Measurements from ENCODE around the gene TBC1D2B. TPM values are rescaled to one million over a fixed set of nuclear protein-coding genes. Genes with fewer than 3 reads are reported as not detected.
A peak's percentile ranks its signal among the peaks of the same experiment; 100 is the strongest.

TBC1D2B gene
- total and polyA plus RNA-seq, 5 donors from 2014 or later, result 12.2 to 117 (median 17.6) TPM

DNA sequence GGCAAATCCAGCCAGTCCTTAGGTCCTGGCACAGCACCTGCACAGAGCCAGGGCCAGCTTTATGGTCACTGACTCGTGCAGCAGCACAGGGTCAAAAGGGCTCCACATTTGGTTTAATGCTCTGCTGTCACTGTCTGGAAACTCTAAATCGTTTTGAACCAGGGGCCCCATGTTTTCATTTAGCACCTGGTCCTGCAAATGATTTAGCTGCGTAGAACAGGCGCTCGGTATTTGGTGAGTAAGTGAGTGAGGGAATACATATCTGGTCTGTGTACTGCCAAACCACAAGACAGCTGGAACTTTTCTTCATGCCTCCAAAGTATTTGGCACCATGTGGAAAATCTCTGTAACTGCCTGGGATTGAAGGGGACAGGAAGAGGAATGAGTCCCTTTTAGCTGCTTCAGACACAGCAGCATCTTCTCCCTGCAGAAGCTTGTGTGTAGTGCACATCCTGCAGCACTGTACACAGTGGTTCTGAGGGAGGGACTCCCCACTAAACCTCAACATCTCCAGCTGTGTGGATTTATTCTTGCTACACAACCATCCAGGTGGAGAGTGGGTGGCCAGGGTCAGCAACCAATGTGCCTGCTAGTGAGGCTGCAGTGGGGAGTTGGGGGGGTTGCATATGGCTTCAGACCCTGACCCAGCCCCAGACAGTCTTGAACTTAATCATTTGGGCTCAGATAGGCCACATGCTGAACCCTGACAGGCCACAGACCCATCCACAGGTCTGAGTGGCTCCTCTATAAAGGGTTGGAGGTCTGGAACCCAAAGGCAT, 15.9 kb upstream of the TBC1D2B start:
- DNase-seq (no peak), ATAC-seq (ENCODE audit: low read depth in 2 of 2) (no peak)
- Histone ChIP-seq H3K36me3 (ENCODE audit: control insufficient read depth, insufficient read depth, low read length) (no peaks in the 10 kb centered on the region), H3K4me3 (ENCODE audit: low read depth, low read length) (no peak overlapping the region), H3K27ac (ENCODE audit: insufficient read depth, low read length, poor library complexity, severe bottlenecking) (no peak overlapping the region), H3K27me3 (ENCODE audit: control insufficient read depth, insufficient read depth, low read length) (no peaks in the 10 kb centered on the region), H3K4me1 (ENCODE audit: control insufficient read depth, insufficient read depth, low read length, poor library complexity, severe bottlenecking) (no peaks in the 10 kb centered on the region), H3K9me3 (ENCODE audit: control insufficient read depth in 2 of 2, low read length in 2 of 2) (no peaks in the 10 kb centered on the region)
- no peaks in the 10 kb centered on the region for H3K36me3 Mint-ChIP-seq
- H3K27ac Mint-ChIP-seq, result no peak overlapping the region
- no peaks in the 10 kb centered on the region for H3K27me3 Mint-ChIP-seq
- H3K9me3 Mint-ChIP-seq, result no peaks in the 10 kb centered on the region
- peaks cover 0 to 13% (median 0%) of the 10 kb centered on the region in 4 donors for H3K4me1 Mint-ChIP-seq
- no peak overlapping the region for H3K4me3 Mint-ChIP-seq

- DNase-seq (no peak), ATAC-seq (ENCODE audit: low read depth in 2 of 2) (no peak)
- Histone ChIP-seq H3K9me3 (ENCODE audit: control insufficient read depth in 2 of 2, low read length in 2 of 2) (no peaks in the 10 kb centered on the region), H3K4me1 (ENCODE audit: control insufficient read depth, insufficient read depth, low read length, poor library complexity, severe bottlenecking) (no peaks in the 10 kb centered on the region), H3K27me3 (ENCODE audit: control insufficient read depth, insufficient read depth, low read length) (no peaks in the 10 kb centered on the region), H3K4me3 (ENCODE audit: low read depth, low read length) (no peak within 1 kb of the TSS), H3K27ac (ENCODE audit: insufficient read depth, low read length, poor library complexity, severe bottlenecking) (no peak within 1 kb of the TSS), H3K36me3 (ENCODE audit: control insufficient read depth, insufficient read depth, low read length) (no peaks in the 10 kb centered on the region)
- Mint-ChIP-seq H3K36me3 (no peaks in the 10 kb centered on the region), H3K4me3 (no peak within 1 kb of the TSS), H3K27me3 (no peaks in the 10 kb centered on the region), H3K27ac (peak within 1 kb of the TSS in 1 of 3 donors; percentile 52), H3K4me1 (peaks cover 0 to 13% (median 0%) of the 10 kb centered on the region in 4 donors), H3K9me3 (no peaks in the 10 kb centered on the region)
These were observed 14.9 kb upstream of the TBC1D2B start, which contains the start of gene SH2D7 for GRCh38 chr15:78092261-78093041. SH2D7 (plus strand) TSS chr15:78092561; CDS start chr15:78092585, 24 bp downstream.

DNA sequence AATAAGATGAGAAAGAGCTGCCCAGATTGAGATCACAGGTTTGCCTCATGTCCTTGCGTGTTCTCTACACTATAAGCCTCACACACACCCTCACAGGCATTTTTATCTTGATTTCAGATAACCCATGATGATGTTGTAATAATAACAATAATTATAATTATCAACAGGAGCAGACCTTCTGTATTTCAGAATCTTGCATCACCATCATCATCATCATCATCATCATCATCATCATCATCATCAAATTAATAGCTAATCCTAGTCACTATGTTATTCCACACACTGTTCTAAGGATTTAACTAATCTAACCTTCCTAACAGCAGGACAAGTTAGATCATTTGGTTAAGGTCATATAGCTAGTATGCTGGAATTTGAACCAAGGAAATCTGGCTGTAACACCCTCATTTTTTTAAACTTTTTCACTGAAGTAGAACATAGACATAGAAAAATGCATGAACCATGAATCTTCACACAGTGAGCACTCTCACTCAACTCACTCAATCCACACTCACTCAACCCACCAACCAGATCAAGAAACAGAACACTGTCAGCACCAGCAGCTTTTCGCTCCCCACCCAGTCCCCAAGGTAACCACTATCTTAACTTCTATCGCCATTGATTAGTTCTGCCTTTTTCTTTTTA, 13.0 kb upstream of the TBC1D2B start:
- ATAC-seq (ENCODE audit: low read depth in 2 of 2), result no peak
- Histone ChIP-seq H3K36me3 (ENCODE audit: control insufficient read depth, insufficient read depth, low read length) (no peaks in the 10 kb centered on the region), H3K4me1 (ENCODE audit: control insufficient read depth, insufficient read depth, low read length, poor library complexity, severe bottlenecking) (no peaks in the 10 kb centered on the region), H3K4me3 (ENCODE audit: low read depth, low read length) (no peak overlapping the region), H3K27ac (ENCODE audit: insufficient read depth, low read length, poor library complexity, severe bottlenecking) (no peak overlapping the region), H3K9me3 (ENCODE audit: control insufficient read depth in 2 of 2, low read length in 2 of 2) (no peaks in the 10 kb centered on the region), H3K27me3 (ENCODE audit: control insufficient read depth, insufficient read depth, low read length) (no peaks in the 10 kb centered on the region)
- no peak for DNase-seq
- no peaks in the 10 kb centered on the region for H3K27me3 Mint-ChIP-seq
- H3K4me3 Mint-ChIP-seq, result no peak overlapping the region
- H3K4me1 Mint-ChIP-seq, result peaks cover 0 to 7% (median 0%) of the 10 kb centered on the region in 4 donors
- H3K27ac Mint-ChIP-seq, result peak overlapping the region in 1 of 3 donors; percentile 67
- no peaks in the 10 kb centered on the region for H3K36me3 Mint-ChIP-seq
- H3K9me3 Mint-ChIP-seq, result no peaks in the 10 kb centered on the region

DNA sequence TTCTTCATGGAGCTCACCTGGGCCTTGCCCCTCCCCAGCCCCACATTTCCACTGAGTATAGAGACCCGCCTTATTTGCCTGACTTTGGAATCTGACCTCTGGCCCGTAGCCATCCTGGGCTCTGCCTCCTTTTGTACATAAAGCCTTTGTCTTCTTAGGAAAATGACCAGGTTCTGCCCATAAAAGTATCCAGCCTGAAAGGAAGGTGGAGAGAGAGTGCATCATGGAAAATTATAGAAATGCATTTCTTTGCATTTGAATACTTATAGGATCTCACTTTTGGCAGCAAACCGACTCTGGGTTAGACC, 11.2 kb upstream of the TBC1D2B start:
- H3K27ac Mint-ChIP-seq, result no peak overlapping the region
- no peaks in the 10 kb centered on the region for H3K4me1 Mint-ChIP-seq

DNA sequence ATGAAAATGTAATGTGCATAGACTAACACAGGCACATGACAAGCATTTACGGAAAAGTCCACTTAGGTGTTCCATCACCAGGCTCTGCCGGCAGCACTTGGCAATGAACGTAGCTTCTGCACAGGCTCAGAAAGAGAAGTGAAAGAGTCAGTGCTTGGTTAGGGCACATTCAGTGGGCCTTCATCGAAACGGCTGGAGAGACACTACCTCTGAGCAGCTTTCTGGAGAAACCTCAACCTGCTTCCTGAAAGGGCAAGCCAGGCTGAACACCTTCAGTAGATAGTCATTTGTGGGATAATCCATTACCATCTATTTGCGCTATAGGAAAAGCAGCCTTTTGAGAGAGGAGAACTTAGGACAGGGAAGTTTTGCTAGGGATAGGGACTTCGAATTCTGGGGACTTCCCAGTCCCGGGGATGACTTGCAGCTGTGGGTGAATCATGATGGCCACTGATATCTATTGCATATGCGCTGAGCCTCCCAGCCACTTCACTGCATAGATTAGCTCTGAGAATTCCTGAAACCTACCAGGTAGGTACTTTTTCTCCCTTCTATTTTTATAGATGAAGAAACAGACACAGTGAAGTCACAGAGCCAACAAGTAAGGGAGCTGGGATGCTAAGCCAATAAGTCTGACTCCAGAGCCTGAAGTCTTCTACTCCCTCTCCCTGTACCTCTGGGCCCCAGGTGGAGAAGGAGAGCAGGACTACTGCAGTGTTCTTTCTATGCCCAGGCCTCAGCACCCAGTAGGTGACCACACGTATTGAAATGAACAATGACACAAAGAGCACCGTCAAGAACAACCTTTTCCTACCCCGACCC, 10.7 kb upstream of the TBC1D2B start:
- H3K4me1 Mint-ChIP-seq, result peaks cover 0 to 2% (median 0%) of the 10 kb centered on the region in 4 donors
- no peaks in the 10 kb centered on the region for H3K27me3 Mint-ChIP-seq
- Histone ChIP-seq H3K27ac (ENCODE audit: insufficient read depth, low read length, poor library complexity, severe bottlenecking) (no peak overlapping the region), H3K9me3 (ENCODE audit: control insufficient read depth in 2 of 2, low read length in 2 of 2) (no peaks in the 10 kb centered on the region), H3K36me3 (ENCODE audit: control insufficient read depth, insufficient read depth, low read length) (no peaks in the 10 kb centered on the region), H3K4me3 (ENCODE audit: low read depth, low read length) (no peak overlapping the region), H3K27me3 (ENCODE audit: control insufficient read depth, insufficient read depth, low read length) (no peaks in the 10 kb centered on the region), H3K4me1 (ENCODE audit: control insufficient read depth, insufficient read depth, low read length, poor library complexity, severe bottlenecking) (no peaks in the 10 kb centered on the region)
- no peak for DNase-seq
- no peaks in the 10 kb centered on the region for H3K36me3 Mint-ChIP-seq
- peak in 1 of 2 donors; percentile 39 for ATAC-seq (ENCODE audit: low read depth in 2 of 2)
- H3K4me3 Mint-ChIP-seq, result no peak overlapping the region
- H3K9me3 Mint-ChIP-seq, result no peaks in the 10 kb centered on the region
- H3K27ac Mint-ChIP-seq, result no peak overlapping the region

More for the DNA sequence above, 11.2 kb upstream of the TBC1D2B start:
- H3K4me3 Mint-ChIP-seq, result no peak overlapping the region
- DNase-seq (no peak), ATAC-seq (ENCODE audit: low read depth in 2 of 2) (no peak)
- H3K27me3 Mint-ChIP-seq, result no peaks in the 10 kb centered on the region
- Histone ChIP-seq H3K27ac (ENCODE audit: insufficient read depth, low read length, poor library complexity, severe bottlenecking) (no peak overlapping the region), H3K4me1 (ENCODE audit: control insufficient read depth, insufficient read depth, low read length, poor library complexity, severe bottlenecking) (no peaks in the 10 kb centered on the region), H3K27me3 (ENCODE audit: control insufficient read depth, insufficient read depth, low read length) (no peaks in the 10 kb centered on the region), H3K4me3 (ENCODE audit: low read depth, low read length) (no peak overlapping the region), H3K36me3 (ENCODE audit: control insufficient read depth, insufficient read depth, low read length) (no peaks in the 10 kb centered on the region), H3K9me3 (ENCODE audit: control insufficient read depth in 2 of 2, low read length in 2 of 2) (no peaks in the 10 kb centered on the region)
- H3K9me3 Mint-ChIP-seq, result no peaks in the 10 kb centered on the region
- no peaks in the 10 kb centered on the region for H3K36me3 Mint-ChIP-seq

DNA sequence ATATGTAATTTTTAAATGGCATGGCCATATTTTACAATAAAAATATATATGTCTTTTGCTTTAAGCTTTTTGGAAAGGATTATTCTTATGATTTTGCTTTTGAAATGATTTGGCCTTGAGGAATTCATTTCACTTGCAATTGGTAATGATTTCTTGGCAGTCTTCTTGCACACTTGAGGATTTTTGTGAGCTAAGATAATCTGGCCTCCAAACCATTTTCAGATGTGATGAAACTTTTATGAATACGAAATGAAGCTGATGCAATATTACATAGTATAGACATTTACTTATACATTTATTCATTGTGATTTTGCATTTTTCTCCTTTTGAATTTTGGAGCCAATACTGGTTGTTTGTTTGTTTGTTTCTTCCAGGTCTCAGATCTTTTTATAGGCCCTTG, 8.4 kb upstream of the TBC1D2B start:
- no peaks in the 10 kb centered on the region for H3K36me3 ChIP-seq (ENCODE audit: control insufficient read depth, insufficient read depth, low read length)
- ATAC-seq (ENCODE audit: low read depth in 2 of 2), result no peak
- H3K9me3 ChIP-seq (ENCODE audit: control insufficient read depth in 2 of 2, low read length in 2 of 2), result no peaks in the 10 kb centered on the region

GRCh38 chr15:78084449-78084750, 6.9 kb upstream of the TBC1D2B start:
- Histone ChIP-seq H3K4me3 (ENCODE audit: low read depth, low read length) (no peak overlapping the region), H3K36me3 (ENCODE audit: control insufficient read depth, insufficient read depth, low read length) (no peaks in the 10 kb centered on the region), H3K27me3 (ENCODE audit: control insufficient read depth, insufficient read depth, low read length) (no peaks in the 10 kb centered on the region), H3K4me1 (ENCODE audit: control insufficient read depth, insufficient read depth, low read length, poor library complexity, severe bottlenecking) (no peaks in the 10 kb centered on the region), H3K9me3 (ENCODE audit: control insufficient read depth in 2 of 2, low read length in 2 of 2) (no peaks in the 10 kb centered on the region), H3K27ac (ENCODE audit: insufficient read depth, low read length, poor library complexity, severe bottlenecking) (no peak overlapping the region)
- Mint-ChIP-seq H3K9me3 (no peaks in the 10 kb centered on the region), H3K27me3 (no peaks in the 10 kb centered on the region), H3K27ac (peak overlapping the region in 1 of 3 donors; percentile 75), H3K36me3 (no peaks in the 10 kb centered on the region), H3K4me1 (peaks cover 0 to 5% (median under 1%) of the 10 kb centered on the region in 4 donors), H3K4me3 (no peak overlapping the region)
- DNase-seq (no peak), ATAC-seq (ENCODE audit: low read depth in 2 of 2) (no peak)

More for the DNA sequence above, 8.4 kb upstream of the TBC1D2B start:
- no peaks in the 10 kb centered on the region for H3K27me3 ChIP-seq (ENCODE audit: control insufficient read depth, insufficient read depth, low read length)
- DNase-seq, result no peak
- no peaks in the 10 kb centered on the region for H3K27me3 Mint-ChIP-seq
- H3K27ac Mint-ChIP-seq, result no peak overlapping the region
- no peak overlapping the region for H3K4me3 Mint-ChIP-seq
- H3K4me1 ChIP-seq (ENCODE audit: control insufficient read depth, insufficient read depth, low read length, poor library complexity, severe bottlenecking), result no peaks in the 10 kb centered on the region
- no peak overlapping the region for H3K4me3 ChIP-seq (ENCODE audit: low read depth, low read length)
- H3K36me3 Mint-ChIP-seq, result no peaks in the 10 kb centered on the region
- H3K4me1 Mint-ChIP-seq, result peaks cover 0 to 5% (median 0%) of the 10 kb centered on the region in 4 donors
- H3K27ac ChIP-seq (ENCODE audit: insufficient read depth, low read length, poor library complexity, severe bottlenecking), result no peak overlapping the region
- H3K9me3 Mint-ChIP-seq, result no peaks in the 10 kb centered on the region

Data from CD4-positive, CD25-positive, alpha-beta regulatory T cell (primary cell).